A549 (cell line): ENCODE results near the gene EIF3M.

Experiments used
- MAZ ChIP-seq: fragments of 150-350 bp; IDR thresholded peaks from 2 replicates; pipeline ENCODE4 v1.6.1; 2014; ENCODE audit warnings: antibody characterized with exemption, low read depth, low read length, borderline replicate concordance
- MYC ChIP-seq: IDR thresholded peaks from 2 replicates; pipeline ENCODE4 v1.6.1; 2012; ENCODE audit warnings: mild to moderate bottlenecking, inconsistent platforms, low read length, improper control_type of control experiment, borderline replicate concordance
- POLR2A ChIP-seq: IDR thresholded peaks from 2 replicates; pipeline ENCODE4 v1.6.1; 2012; ENCODE audit warnings: mild to moderate bottlenecking, low read length
- TF ChIP-seq, protein P1 (sequence below): fragments of >200 bp; sonication (Bioruptor Twin); formaldehyde crosslinking; IDR thresholded peaks from 3 replicates; pipeline ENCODE4 v1.5.1; 2016

DNA sequence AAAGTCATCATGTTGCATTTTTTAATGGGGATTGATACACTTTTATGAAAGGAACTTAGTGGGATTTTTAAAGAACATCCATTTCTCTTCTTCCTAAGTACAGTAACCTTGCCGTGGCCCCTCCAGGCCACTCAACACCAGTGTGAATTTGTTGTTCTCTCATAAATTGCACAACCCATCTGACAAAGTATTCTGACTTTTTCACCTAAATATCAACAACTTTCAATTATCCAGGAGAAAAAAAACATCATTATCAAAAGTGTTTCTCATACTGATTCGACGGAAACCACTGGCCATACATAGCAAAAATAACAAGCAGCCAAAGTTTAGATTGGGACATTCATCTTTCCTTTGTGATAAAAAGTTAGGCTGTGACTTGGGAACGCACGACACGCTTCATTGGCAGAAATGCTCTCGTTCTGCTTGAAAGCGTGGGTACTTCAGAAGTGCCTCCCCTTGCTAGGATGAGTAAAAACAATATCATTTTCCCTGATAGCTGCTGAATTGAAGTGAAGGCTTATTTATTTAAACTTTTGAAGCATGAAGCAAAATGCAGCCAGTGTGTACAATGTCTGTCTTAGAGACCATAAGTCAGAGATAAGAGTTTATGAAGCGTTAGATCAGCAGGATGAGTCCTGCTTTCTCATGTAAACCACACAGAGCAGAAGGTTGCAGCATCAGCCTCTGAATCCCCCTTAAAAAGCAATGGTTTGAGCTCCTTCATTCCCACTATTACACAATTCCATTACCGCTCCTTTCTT is 20.6 kb upstream of the EIF3M start:
- TF ChIP-seq POLR2A: no peak
- TF ChIP-seq, protein P1, sequence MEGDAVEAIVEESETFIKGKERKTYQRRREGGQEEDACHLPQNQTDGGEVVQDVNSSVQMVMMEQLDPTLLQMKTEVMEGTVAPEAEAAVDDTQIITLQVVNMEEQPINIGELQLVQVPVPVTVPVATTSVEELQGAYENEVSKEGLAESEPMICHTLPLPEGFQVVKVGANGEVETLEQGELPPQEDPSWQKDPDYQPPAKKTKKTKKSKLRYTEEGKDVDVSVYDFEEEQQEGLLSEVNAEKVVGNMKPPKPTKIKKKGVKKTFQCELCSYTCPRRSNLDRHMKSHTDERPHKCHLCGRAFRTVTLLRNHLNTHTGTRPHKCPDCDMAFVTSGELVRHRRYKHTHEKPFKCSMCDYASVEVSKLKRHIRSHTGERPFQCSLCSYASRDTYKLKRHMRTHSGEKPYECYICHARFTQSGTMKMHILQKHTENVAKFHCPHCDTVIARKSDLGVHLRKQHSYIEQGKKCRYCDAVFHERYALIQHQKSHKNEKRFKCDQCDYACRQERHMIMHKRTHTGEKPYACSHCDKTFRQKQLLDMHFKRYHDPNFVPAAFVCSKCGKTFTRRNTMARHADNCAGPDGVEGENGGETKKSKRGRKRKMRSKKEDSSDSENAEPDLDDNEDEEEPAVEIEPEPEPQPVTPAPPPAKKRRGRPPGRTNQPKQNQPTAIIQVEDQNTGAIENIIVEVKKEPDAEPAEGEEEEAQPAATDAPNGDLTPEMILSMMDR: no peak
- TF ChIP-seq MAZ: no peak
- TF ChIP-seq MYC: no peak
